NCI-H1092 (cell line): ENCODE results near the gene P4HA2.

Source experiments
- DNase-seq: peaks from one replicate; lab custom pipeline; 2025; lab: John Stamatoyannopoulos, UW

Gene P4HA2

GRCh38 chr5:132223861-132224260 is 3.8 kb downstream of the P4HA2 start:
- DNase-seq = no peak

GRCh38 chr5:132222649-132223038 is 5.0 kb downstream of the P4HA2 start:
- DNase-seq = no peak

- no peak for DNase-seq
These were observed 5.6 kb downstream of the P4HA2 start for GRCh38 chr5:132221781-132222648.

- no peak for DNase-seq
These were observed 7.2 kb downstream of the P4HA2 start for GRCh38 chr5:132220491-132220890.

GRCh38 chr5:132219981-132220380 is 7.7 kb downstream of the P4HA2 start:
- no peak for DNase-seq

GRCh38 chr5:132219289-132219970 is 8.2 kb downstream of the P4HA2 start:
- DNase-seq = no peak

GRCh38 chr5:132218321-132218720 is 9.3 kb downstream of the P4HA2 start:
- DNase-seq = no peak

- no peak for DNase-seq
These were observed 12.3 kb downstream of the P4HA2 start for GRCh38 chr5:132215329-132215728.

- DNase-seq = no peak
These were observed 13.2 kb downstream of the P4HA2 start for GRCh38 chr5:132214491-132214890.

- no peak for DNase-seq
These were observed 14.0 kb downstream of the P4HA2 start for GRCh38 chr5:132213666-132214065.

GRCh38 chr5:132211787-132212186 is 15.9 kb downstream of the P4HA2 start:
- no peak for DNase-seq

GRCh38 chr5:132210944-132211343 is 16.7 kb downstream of the P4HA2 start:
- DNase-seq = no peak

GRCh38 chr5:132209901-132210545 is 17.6 kb downstream of the P4HA2 start:
- DNase-seq = no peak

- DNase-seq = no peak
These were observed 18.5 kb downstream of the P4HA2 start for GRCh38 chr5:132209131-132209530.

GRCh38 chr5:132207778-132208177 is 19.9 kb downstream of the P4HA2 start:
- no peak for DNase-seq

GRCh38 chr5:132206782-132207181 is 20.9 kb downstream of the P4HA2 start:
- DNase-seq = no peak

- peak; percentile 11 for DNase-seq
These were observed 22.1 kb downstream of the P4HA2 start for GRCh38 chr5:132205385-132206125.

- no peak for DNase-seq
These were observed 23.1 kb downstream of the P4HA2 start for GRCh38 chr5:132204371-132205135.

GRCh38 chr5:132203916-132204315 is 23.7 kb downstream of the P4HA2 start:
- DNase-seq = no peak

- DNase-seq = no peak
These were observed 24.2 kb downstream of the P4HA2 start for GRCh38 chr5:132203464-132203818.

- DNase-seq = no peak
These were observed 24.8 kb downstream of the P4HA2 start for GRCh38 chr5:132202711-132203463.
